Adrenal gland (tissue), 5 donors: Measurements from ENCODE around the gene DYSF.

Source experiments
- POLR2A ChIP-seq, 2 donors: fragments of 450-650 bp; IDR thresholded peaks; one replicate each; pipeline ENCODE4 v1.6.1; 2017; ENCODE audit warnings: antibody characterized with exemption in 2 of 2, mild to moderate bottlenecking in 2 of 2, moderate library complexity in 1 of 2
- TF ChIP-seq, protein P1 (sequence below), 6 experiments: fragments of 450-650 bp in 4 of 6; fragments of 200-600 bp in 2 of 6; sonication (generic) in 1 of 6; IDR thresholded peaks; 1 replicate in 5 of 6; 2 replicates in 1 of 6; pipeline versions ENCODE4 v1.5.1 to v1.8.0; 2016 to 2021; ENCODE audit warnings: antibody characterized with exemption in 6 of 6, mild to moderate bottlenecking in 2 of 6, moderate library complexity in 1 of 6
- donor health status: DM: no; HTN: no; CAD: no.

DNA sequence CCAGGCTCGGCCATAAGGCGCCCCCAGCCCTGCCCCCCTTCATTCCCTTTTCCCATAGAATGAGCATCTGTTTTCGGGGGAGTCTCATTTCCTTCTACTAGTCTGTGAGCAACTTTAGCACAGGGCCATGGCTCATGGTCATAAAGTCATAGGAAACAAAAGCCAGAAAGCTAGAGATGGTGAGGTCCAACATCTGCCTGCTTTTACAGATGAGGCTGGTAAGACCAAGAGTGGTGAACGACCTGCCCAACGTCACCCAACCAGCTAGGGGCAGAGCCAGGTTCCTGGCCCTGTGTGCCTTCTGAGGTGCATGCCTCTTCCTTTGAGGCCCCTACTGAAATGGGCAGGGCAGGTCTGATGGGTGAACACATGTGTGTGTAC is 212.7 kb downstream of the DYSF start:
- TF ChIP-seq, protein P1, sequence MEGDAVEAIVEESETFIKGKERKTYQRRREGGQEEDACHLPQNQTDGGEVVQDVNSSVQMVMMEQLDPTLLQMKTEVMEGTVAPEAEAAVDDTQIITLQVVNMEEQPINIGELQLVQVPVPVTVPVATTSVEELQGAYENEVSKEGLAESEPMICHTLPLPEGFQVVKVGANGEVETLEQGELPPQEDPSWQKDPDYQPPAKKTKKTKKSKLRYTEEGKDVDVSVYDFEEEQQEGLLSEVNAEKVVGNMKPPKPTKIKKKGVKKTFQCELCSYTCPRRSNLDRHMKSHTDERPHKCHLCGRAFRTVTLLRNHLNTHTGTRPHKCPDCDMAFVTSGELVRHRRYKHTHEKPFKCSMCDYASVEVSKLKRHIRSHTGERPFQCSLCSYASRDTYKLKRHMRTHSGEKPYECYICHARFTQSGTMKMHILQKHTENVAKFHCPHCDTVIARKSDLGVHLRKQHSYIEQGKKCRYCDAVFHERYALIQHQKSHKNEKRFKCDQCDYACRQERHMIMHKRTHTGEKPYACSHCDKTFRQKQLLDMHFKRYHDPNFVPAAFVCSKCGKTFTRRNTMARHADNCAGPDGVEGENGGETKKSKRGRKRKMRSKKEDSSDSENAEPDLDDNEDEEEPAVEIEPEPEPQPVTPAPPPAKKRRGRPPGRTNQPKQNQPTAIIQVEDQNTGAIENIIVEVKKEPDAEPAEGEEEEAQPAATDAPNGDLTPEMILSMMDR (IDR thresholded peaks at IDR 0.05): no peak
- no peak for TF ChIP-seq POLR2A (IDR thresholded peaks at IDR 0.05)
